Endothelial cell (in vitro differentiated cells): ENCODE measurements around the gene SLF2. TPM values are rescaled to one million over a fixed set of nuclear protein-coding genes. Genes with fewer than 3 reads are reported as not detected.
A peak's percentile ranks its signal among the peaks of the same experiment; 100 is the strongest.

Experiments
- DNase-seq: peaks from one replicate; pipeline ENCODE4 v3.0.0; 2021; ENCODE audit warnings: low spot score
- H3K27ac Mint-ChIP-seq: one replicate; pipeline ENCODE4 v1.8.0; 2021; ENCODE audit warnings: mixed read lengths, inconsistent platforms; ENCODE audit not compliant: unreplicated experiment
- H3K27me3 Mint-ChIP-seq: one replicate; pipeline ENCODE4 v1.8.0; 2021; ENCODE audit warnings: mild to moderate bottlenecking, moderate library complexity, mixed read lengths, inconsistent platforms; ENCODE audit not compliant: unreplicated experiment
- H3K36me3 Mint-ChIP-seq: one replicate; pipeline ENCODE4 v1.8.0; 2021; ENCODE audit warnings: mild to moderate bottlenecking, low read depth, mixed read lengths, inconsistent platforms; ENCODE audit not compliant: unreplicated experiment
- H3K4me1 Mint-ChIP-seq: one replicate; pipeline ENCODE4 v1.8.0; 2021; ENCODE audit warnings: mild to moderate bottlenecking, mixed read lengths, inconsistent platforms; ENCODE audit not compliant: unreplicated experiment
- H3K4me3 Mint-ChIP-seq: one replicate; pipeline ENCODE4 v1.8.0; 2021; ENCODE audit warnings: mild to moderate bottlenecking, mixed read lengths, inconsistent platforms; ENCODE audit not compliant: unreplicated experiment
- H3K9me3 Mint-ChIP-seq: one replicate; pipeline ENCODE4 v1.8.0; 2021; ENCODE audit warnings: mixed read lengths, inconsistent platforms; ENCODE audit not compliant: unreplicated experiment
- total RNA-seq: library from RNA; stranded (reverse); fragmentation: NEBNext Ultra II Directional; extraction: Animal tissue kit (Norgen Biotek cat#: 25700); gene quantifications from one replicate; pipeline ENCODE4 v1.2.1, GENCODE V29; 2021; ENCODE audit not compliant: unreplicated experiment
- TF ChIP-seq, protein P1 (sequence below): fragments of 200-600 bp; sonication (generic); IDR thresholded peaks from one replicate; pipeline ENCODE4 v1.5.0; 2021; ENCODE audit warnings: antibody characterized with exemption; ENCODE audit not compliant: unreplicated experiment

The SLF2 gene
- total RNA-seq, 1 donor from 2014 or later: 31.2 TPM

- peaks cover 8% of the 10 kb centered on the region for H3K36me3 Mint-ChIP-seq
- peaks cover 32% of the 10 kb centered on the region for H3K4me1 Mint-ChIP-seq
- H3K27me3 Mint-ChIP-seq: peaks cover 10% of the 10 kb centered on the region
- DNase-seq: peak; percentile 91
- H3K9me3 Mint-ChIP-seq: no peaks in the 10 kb centered on the region
- TF ChIP-seq, protein P1, sequence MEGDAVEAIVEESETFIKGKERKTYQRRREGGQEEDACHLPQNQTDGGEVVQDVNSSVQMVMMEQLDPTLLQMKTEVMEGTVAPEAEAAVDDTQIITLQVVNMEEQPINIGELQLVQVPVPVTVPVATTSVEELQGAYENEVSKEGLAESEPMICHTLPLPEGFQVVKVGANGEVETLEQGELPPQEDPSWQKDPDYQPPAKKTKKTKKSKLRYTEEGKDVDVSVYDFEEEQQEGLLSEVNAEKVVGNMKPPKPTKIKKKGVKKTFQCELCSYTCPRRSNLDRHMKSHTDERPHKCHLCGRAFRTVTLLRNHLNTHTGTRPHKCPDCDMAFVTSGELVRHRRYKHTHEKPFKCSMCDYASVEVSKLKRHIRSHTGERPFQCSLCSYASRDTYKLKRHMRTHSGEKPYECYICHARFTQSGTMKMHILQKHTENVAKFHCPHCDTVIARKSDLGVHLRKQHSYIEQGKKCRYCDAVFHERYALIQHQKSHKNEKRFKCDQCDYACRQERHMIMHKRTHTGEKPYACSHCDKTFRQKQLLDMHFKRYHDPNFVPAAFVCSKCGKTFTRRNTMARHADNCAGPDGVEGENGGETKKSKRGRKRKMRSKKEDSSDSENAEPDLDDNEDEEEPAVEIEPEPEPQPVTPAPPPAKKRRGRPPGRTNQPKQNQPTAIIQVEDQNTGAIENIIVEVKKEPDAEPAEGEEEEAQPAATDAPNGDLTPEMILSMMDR: peak; percentile 93
- H3K4me3 Mint-ChIP-seq: peak overlapping the region; percentile 95
- peak overlapping the region; percentile 86 for H3K27ac Mint-ChIP-seq
Measured at GRCh38 chr10:100997360-100998182, 84.8 kb downstream of the SLF2 start.

DNA sequence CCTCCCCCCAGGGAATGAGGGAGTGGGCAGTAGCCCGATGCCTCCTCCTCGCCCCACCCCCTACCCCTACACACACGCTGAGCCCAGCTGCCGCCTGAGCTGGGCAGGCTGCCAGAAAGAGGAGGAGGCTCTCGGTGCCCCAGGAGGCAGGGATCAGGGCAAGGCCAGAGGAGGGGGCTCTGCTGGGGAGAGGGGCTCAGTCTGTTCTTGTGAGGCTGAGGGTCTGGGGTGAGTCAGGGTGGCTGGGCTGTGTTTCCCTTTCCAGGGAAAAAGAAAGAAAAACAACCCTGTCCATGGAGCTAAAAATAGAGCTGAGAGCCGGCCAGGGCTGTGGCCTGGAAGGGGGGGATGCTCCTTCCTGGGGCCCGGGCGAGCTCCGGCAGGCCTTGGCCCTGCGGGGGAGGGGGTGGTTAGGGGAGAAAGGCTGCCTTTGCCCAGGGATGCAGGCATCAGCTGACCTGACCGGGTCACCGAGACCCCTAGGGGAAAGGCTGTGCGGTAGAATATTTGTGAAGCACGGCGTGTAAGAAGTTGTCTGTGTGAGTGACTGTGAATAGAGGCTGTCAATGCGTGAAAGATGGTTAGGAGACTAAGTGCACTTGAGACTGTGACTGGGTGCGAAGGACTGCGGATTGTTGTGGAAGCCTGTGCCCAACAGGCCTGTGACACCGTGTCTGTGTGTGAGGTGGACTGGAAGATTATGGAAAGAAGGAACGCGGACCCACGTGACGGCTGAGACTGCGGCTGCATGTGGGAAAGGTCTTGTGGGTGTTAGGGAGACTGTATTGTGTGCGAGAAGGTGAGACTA, 85.6 kb downstream of the SLF2 start:
- DNase-seq: peak; percentile 72
- H3K27ac Mint-ChIP-seq: peak overlapping the region; percentile 88
- peaks cover 27% of the 10 kb centered on the region for H3K4me1 Mint-ChIP-seq
- peak overlapping the region; percentile 95 for H3K4me3 Mint-ChIP-seq
- peaks cover 8% of the 10 kb centered on the region for H3K36me3 Mint-ChIP-seq
- H3K27me3 Mint-ChIP-seq: peaks cover 10% of the 10 kb centered on the region
- H3K9me3 Mint-ChIP-seq: no peaks in the 10 kb centered on the region
- TF ChIP-seq, protein P1: no peak

GRCh38 chr10:100998991-100999741, 86.4 kb downstream of the SLF2 start:
- peak; percentile 84 for DNase-seq
- Mint-ChIP-seq H3K27ac (peak overlapping the region; percentile 88), H3K4me1 (peaks cover 23% of the 10 kb centered on the region), H3K36me3 (peaks cover 8% of the 10 kb centered on the region), H3K27me3 (peaks cover 8% of the 10 kb centered on the region), H3K9me3 (no peaks in the 10 kb centered on the region), H3K4me3 (peak overlapping the region; percentile 95)
- TF ChIP-seq, protein P1: peak; percentile 99

GRCh38 chr10:100999742-101000126, 87.0 kb downstream of the SLF2 start, which contains the start of gene LZTS2:
Gene LZTS2 (plus strand): TSS chr10:100999808. CDS start chr10:101002539, 2,731 bp downstream.
- peak; percentile 63 for DNase-seq
- Mint-ChIP-seq H3K27me3 (peaks cover 8% of the 10 kb centered on the region), H3K4me1 (peaks cover 18% of the 10 kb centered on the region), H3K4me3 (peak within 1 kb of the TSS; percentile 95), H3K27ac (peak within 1 kb of the TSS; percentile 88), H3K36me3 (peaks cover 8% of the 10 kb centered on the region), H3K9me3 (no peaks in the 10 kb centered on the region)
- TF ChIP-seq, protein P1: no peak
